HepG2 (cell line): Measurements from ENCODE around the gene METRNL. TPM values are rescaled to one million over a fixed set of nuclear protein-coding genes. Genes with fewer than 3 reads are reported as not detected.
A peak's percentile ranks its signal among the peaks of the same experiment; 100 is the strongest.

Experiments used
- ATAC-seq: fragments of 200-7000 bp; cut with Tn5 transposase; 3 replicates; pipeline ENCODE4 v1.9.1; 2020; ENCODE audit warnings: mild to moderate bottlenecking, moderate library complexity
- BruUV-seq: library from RNA; stranded (reverse); fragments of 400-500 nt; replicated peaks from 2 replicates; lab custom pipeline; 2021; lab: Mats Ljungman, UMichigan
- CTCF ChIA-PET: fragments of 300-600 bp; formaldehyde crosslinking; extraction: SDS; loops from one replicate; lab custom pipeline; 2021; ENCODE audit warnings: low total read pairs, inconsistent platforms, low intra/inter-chr PET ratio; lab: Yijun Ruan, JAX
- POLR2A ChIA-PET: fragments of 350-600 bp; sonication (Branson Sonifier 250); formaldehyde crosslinking; loops from one replicate; lab custom pipeline; 2020; ENCODE audit warnings: antibody characterized with exemption, inconsistent platforms; lab: Yijun Ruan, JAX
- DNase-seq: peaks from one replicate; pipeline ENCODE4 v3.0.0-alpha.2; 2015; ENCODE audit warnings: low spot score
- FAIRE-seq: peaks from 3 replicates; lab custom pipeline; 2011; peaks lifted over from hg19 to GRCh38; lab: Jason Lieb, UNC
- H2AFZ ChIP-seq: one replicate; pipeline ENCODE4 v1.6.1; 2011; ENCODE audit warnings: low read length, inconsistent platforms
- H3K27ac ChIP-seq: fragments of 300-600 bp; 3 replicates; pipeline ENCODE4 v1.8.0; 2011; ENCODE audit warnings: mixed run types, mild to moderate bottlenecking, mixed read lengths, low read length, inconsistent platforms; ENCODE audit not compliant: insufficient read depth; ENCODE audit errors: extremely low read length
- H3K27me3 ChIP-seq, 2 experiments: fragments of 200-600 bp in 1 of 2; 2 replicates in 1 of 2; 3 replicates in 1 of 2; pipeline versions ENCODE4 v1.6.0 to v1.8.0; 2011; ENCODE audit warnings: low read length in 2 of 2, mild to moderate bottlenecking in 2 of 2, moderate library complexity in 2 of 2, inconsistent platforms in 1 of 2; ENCODE audit not compliant: insufficient read depth in 2 of 2, control insufficient read depth in 1 of 2
- H3K36me3 ChIP-seq, 2 experiments: fragments of 200-600 bp in 1 of 2; replicated peaks in 1 of 2; 2 replicates in 1 of 2; 3 replicates in 1 of 2; pipeline versions ENCODE4 v1.5.1 to v1.8.0; 2011; ENCODE audit warnings: low read length in 2 of 2, inconsistent platforms in 1 of 2; ENCODE audit not compliant: insufficient read depth in 2 of 2, control insufficient read depth in 1 of 2
- H3K4me1 ChIP-seq: 2 replicates; pipeline ENCODE4 v1.5.1; 2012; ENCODE audit warnings: low read length, inconsistent platforms; ENCODE audit not compliant: insufficient read depth
- H3K4me2 ChIP-seq: 2 replicates; pipeline ENCODE4 v1.6.0; 2011; ENCODE audit warnings: low read depth, low read length, inconsistent platforms
- H3K4me3 ChIP-seq, 3 experiments: fragments of 200-600 bp in 1 of 3; sonication (generic), shearing (Covaris generic) in 1 of 3; replicated peaks in 1 of 3; 2 replicates each; pipeline ENCODE4 v1.5.1; 2011 to 2016; ENCODE audit warnings: low read length in 3 of 3, inconsistent platforms in 2 of 3, low read depth in 2 of 3, mild to moderate bottlenecking in 2 of 3, control low read depth in 1 of 3, mixed read lengths in 1 of 3; ENCODE audit not compliant: insufficient read depth in 1 of 3
- H3K79me2 ChIP-seq: one replicate; pipeline ENCODE4 v1.6.1; 2011; ENCODE audit warnings: low read length, inconsistent platforms; ENCODE audit not compliant: insufficient read depth
- H3K9ac ChIP-seq: 2 replicates; pipeline ENCODE4 v1.6.0; 2011; ENCODE audit warnings: mild to moderate bottlenecking, low read depth, low read length, inconsistent platforms; ENCODE audit not compliant: insufficient read depth
- H3K9me3 ChIP-seq: 2 replicates; pipeline ENCODE4 v1.5.1; 2012; ENCODE audit warnings: mild to moderate bottlenecking, low read length
- H4K20me1 ChIP-seq: 2 replicates; pipeline ENCODE4 v1.6.0; 2011; ENCODE audit warnings: inconsistent platforms, mild to moderate bottlenecking, low read length, moderate library complexity; ENCODE audit not compliant: insufficient read depth
- JARID2 ChIP-seq: sonication (generic); formaldehyde crosslinking; IDR thresholded peaks from 2 replicates; pipeline ENCODE4 v1.8.1; 2023; ENCODE audit warnings: missing genetic modification reagents, inconsistent platforms; ENCODE audit not compliant: insufficient replicate concordance
- LCORL ChIP-seq, 2 experiments: fragments of 450-650 bp in 1 of 2; sonication (generic) in 1 of 2; formaldehyde crosslinking in 1 of 2; IDR thresholded peaks; 2 replicates each; pipeline versions ENCODE4 v1.5.0 to v1.6.1; 2017 to 2020; ENCODE audit warnings: antibody characterized with exemption in 1 of 2, missing genetic modification reagents in 1 of 2
- MNT ChIP-seq: fragments of 450-650 bp; IDR thresholded peaks from 2 replicates; pipeline ENCODE4 v1.6.1; 2016
- PAWR ChIP-seq: sonication (generic); formaldehyde crosslinking; IDR thresholded peaks from 2 replicates; pipeline ENCODE4 v1.4.0; 2020; ENCODE audit warnings: missing genetic modification reagents, mild to moderate bottlenecking, borderline replicate concordance
- SCMH1 ChIP-seq: sonication (generic); formaldehyde crosslinking; IDR thresholded peaks from 2 replicates; pipeline ENCODE4 v1.9.0; 2021; ENCODE audit warnings: missing genetic modification reagents, mild to moderate bottlenecking, borderline replicate concordance
- TRIM24 ChIP-seq: sonication (generic); formaldehyde crosslinking; IDR thresholded peaks from 2 replicates; pipeline ENCODE4 v1.8.0; 2022; ENCODE audit warnings: mild to moderate bottlenecking, missing genetic modification reagents
- ZBTB43 ChIP-seq: sonication (generic); formaldehyde crosslinking; conservative IDR thresholded peaks from 2 replicates; pipeline ENCODE4 v1.4.0; 2020; ENCODE audit warnings: missing genetic modification reagents
- ZKSCAN8 ChIP-seq: IDR thresholded peaks from 2 replicates; pipeline ENCODE4 v1.6.1; 2016; ENCODE audit warnings: borderline replicate concordance, missing genetic modification reagents, missing compliant biosample characterization
- WGBS: methylation state at CpG from one replicate; pipeline ENCODE4 v1.1.6; 2017; ENCODE audit warnings: low lambda C conversion rate; 5-methylcytosine and 5-hydroxymethylcytosine counted together
- in situ Hi-C: cut with HindIII; loops from 2 replicates; pipeline ENCODE4 v1.10.0; 2017; ENCODE audit warnings: low pct_unique_long_range_greater_than_20kb; ENCODE audit not compliant: extremely low pct_ligation_motif_present
- intact Hi-C: fragments of 100-400 bp; cut with micrococcal nuclease; formaldehyde crosslinking; loops from one replicate; pipeline ENCODE4 v1.10.0; 2022; ENCODE audit not compliant: unreplicated experiment
- polyA plus RNA-seq, 8 experiments: library from polyadenylated mRNA; depleted of rRNA in 3 of 8; stranded (reverse) in 7 of 8; unstranded in 1 of 8; fragments of >200 nt; fragmentation: Illumina TruSeq in 4 of 8; extraction: Trizol in 4 of 8; gene quantifications; 2 replicates each; pipeline versions ENCODE4 v1.2.1 to v1.2.3, GENCODE V29; 2011 to 2016; ENCODE audit warnings: low read depth in 4 of 8, missing spikeins in 1 of 8, mixed read lengths in 1 of 8; ENCODE audit not compliant: insufficient read depth in 1 of 8
- total RNA-seq, 5 experiments: library from RNA; depleted of rRNA; stranded (reverse); fragments of >200 nt; fragmentation: Illumina TruSeq; extraction: Trizol; gene quantifications; 2 replicates each; pipeline ENCODE4 v1.2.3, GENCODE V29; 2016; ENCODE audit warnings: low read depth in 1 of 5

The METRNL gene
- total and polyA plus RNA-seq, 2 of the 13 experiments (the other 11 are each of a cell fraction or from before 2014, with no cell fraction given), result 0.66 to 0.84 TPM

GRCh38 chr17:83069931-83070742 is 9.3 kb upstream of the METRNL start (continued):
- TF ChIP-seq JARID2 (no peak), ZBTB43 (CRISPR knock-in tag) (no peak), ZKSCAN8 (CRISPR knock-in tag) (no peak), SCMH1 (CRISPR knock-in tag) (no peak), LCORL (IDR thresholded peaks at IDR 0.05) (no peak), LCORL (CRISPR knock-in tag; IDR thresholded peaks at IDR 0.05) (no peak), TRIM24 (CRISPR knock-in tag) (0 out of 2 replicates have a peak, but pooled peaks have one; percentile 19)
- TF ChIP-seq, all 625 proteins: peak for 3

DNA sequence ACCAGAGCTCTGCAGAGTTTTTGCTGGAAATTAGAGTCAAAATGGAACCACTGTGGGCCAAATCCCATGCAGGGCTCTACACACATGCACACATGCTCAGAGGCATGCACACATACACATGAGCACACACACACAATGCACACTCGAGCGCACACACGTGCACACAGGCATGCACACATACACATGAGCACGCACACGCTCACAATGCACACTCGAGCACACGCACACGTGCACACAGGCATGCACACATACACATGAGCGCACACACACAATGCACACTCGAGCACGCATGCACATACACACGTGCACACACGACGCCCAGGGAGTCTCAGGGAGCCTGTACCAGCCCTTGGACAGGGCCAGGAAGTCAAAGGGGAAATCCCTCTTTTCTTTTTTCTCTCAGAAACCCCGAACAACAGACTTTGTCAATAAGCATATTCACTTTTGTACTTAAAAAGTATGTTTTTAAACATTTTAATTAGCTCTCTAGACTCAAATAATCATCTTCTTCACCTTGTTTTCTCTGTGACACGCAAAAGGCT is 8.5 kb upstream of the METRNL start:
- H3K27ac ChIP-seq, result no peak overlapping the region
- H2AFZ ChIP-seq, result no peak overlapping the region
- FAIRE-seq (no peak), ATAC-seq (no peak), DNase-seq (no peak)
- no peak overlapping the region for H3K9ac ChIP-seq
- in situ Hi-C loops (no loop called here), intact Hi-C loops (no loop called here)
- no peaks in the 10 kb centered on the region for H3K79me2 ChIP-seq
- ChIA-PET POLR2A (no interaction called here), CTCF (no interaction called here)
- no peak overlapping the region for H3K4me2 ChIP-seq
- WGBS, result 58% methylated on average over 16 of the region's 16 CpGs
- TF ChIP-seq PAWR (CRISPR knock-in tag) (no peak), MNT (peak; percentile 73)
- H3K27me3 ChIP-seq, result peaks cover 41 to 87% of the 10 kb centered on the region in 2 experiments
- H3K36me3 ChIP-seq, result no peaks in the 10 kb centered on the region
- H4K20me1 ChIP-seq, result no peaks in the 10 kb centered on the region; the same call in 1 of the 2 replicates
- no TSS peak for BruUV-seq
- no peak overlapping the region for H3K4me3 ChIP-seq
- no peaks in the 10 kb centered on the region for H3K4me1 ChIP-seq
- H3K9me3 ChIP-seq, result no peaks in the 10 kb centered on the region
